ENCODE data around the gene TMEM273. TPM values are rescaled to one million over a fixed set of nuclear protein-coding genes. Genes with fewer than 3 reads are reported as not detected.

TMEM273 gene
- total and polyA plus RNA-seq, 10 of the 15 experiments (the other 5 are each of a cell fraction or from before 2014, with no cell fraction given), result 10.3 to 46.3 (median 26.4) TPM

DNA sequence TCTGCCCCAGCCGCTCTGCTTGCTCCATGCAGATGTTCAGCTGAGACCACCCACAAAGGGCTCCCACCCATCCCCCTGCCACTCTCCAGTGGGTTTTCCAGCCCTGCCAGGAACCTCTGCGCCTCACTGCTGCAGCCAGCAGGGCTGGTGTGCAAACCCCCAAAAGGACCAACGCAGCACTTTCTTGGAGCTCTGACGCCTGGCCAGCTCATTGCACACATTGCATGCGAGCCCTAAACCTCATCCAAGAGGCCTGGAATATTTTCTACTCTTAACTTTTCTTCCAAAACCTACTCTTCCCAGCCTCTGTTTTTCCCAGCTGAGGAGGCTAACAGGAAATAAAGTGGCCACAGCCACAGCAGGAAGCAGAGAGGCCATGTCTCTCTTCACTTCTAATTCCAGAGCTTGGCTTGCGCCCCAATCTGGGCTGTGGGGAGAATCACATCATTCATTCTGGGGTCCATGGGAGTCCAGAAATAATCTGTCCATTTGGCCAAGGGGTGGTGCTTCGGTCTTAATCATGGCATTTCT lies 49.8 kb downstream of the TMEM273 start (continued):
- TF ChIP-seq SMARCA5 (IDR thresholded peaks at IDR 0.05) (no peak), PBX3 (IDR thresholded peaks at IDR 0.05; ENCODE audit: insufficient replicate concordance, low read depth, low read length) (no peak), SIX5 (IDR thresholded peaks at IDR 0.05; ENCODE audit: low read depth, low read length, severe bottlenecking) (no peak)
- TF ChIP-seq, protein P1, sequence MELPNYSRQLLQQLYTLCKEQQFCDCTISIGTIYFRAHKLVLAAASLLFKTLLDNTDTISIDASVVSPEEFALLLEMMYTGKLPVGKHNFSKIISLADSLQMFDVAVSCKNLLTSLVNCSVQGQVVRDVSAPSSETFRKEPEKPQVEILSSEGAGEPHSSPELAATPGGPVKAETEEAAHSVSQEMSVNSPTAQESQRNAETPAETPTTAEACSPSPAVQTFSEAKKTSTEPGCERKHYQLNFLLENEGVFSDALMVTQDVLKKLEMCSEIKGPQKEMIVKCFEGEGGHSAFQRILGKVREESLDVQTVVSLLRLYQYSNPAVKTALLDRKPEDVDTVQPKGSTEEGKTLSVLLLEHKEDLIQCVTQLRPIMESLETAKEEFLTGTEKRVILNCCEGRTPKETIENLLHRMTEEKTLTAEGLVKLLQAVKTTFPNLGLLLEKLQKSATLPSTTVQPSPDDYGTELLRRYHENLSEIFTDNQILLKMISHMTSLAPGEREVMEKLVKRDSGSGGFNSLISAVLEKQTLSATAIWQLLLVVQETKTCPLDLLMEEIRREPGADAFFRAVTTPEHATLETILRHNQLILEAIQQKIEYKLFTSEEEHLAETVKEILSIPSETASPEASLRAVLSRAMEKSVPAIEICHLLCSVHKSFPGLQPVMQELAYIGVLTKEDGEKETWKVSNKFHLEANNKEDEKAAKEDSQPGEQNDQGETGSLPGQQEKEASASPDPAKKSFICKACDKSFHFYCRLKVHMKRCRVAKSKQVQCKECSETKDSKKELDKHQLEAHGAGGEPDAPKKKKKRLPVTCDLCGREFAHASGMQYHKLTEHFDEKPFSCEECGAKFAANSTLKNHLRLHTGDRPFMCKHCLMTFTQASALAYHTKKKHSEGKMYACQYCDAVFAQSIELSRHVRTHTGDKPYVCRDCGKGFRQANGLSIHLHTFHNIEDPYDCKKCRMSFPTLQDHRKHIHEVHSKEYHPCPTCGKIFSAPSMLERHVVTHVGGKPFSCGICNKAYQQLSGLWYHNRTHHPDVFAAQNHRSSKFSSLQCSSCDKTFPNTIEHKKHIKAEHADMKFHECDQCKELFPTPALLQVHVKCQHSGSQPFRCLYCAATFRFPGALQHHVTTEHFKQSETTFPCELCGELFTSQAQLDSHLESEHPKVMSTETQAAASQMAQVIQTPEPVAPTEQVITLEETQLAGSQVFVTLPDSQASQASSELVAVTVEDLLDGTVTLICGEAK (IDR thresholded peaks at IDR 0.05; ENCODE audit: borderline replicate concordance), result no peak

DNA sequence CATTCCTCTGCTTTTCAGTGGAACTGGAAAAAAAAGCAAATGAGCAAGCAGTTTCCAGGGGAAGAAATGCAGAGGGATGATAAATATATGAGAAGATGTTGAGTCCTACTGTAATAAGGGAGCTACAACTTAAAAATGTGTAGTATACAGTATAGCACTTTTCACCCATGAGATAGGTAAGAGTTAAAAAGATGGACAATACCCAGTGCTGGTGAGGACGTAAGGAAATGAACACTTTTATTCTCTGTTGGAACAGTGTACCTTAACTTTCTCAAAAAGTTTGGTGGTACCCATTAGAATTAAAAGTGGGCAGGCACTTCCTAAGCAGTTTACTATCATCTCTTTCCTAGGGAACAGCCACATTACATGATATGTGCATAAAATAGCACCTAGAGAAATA lies 51.7 kb downstream of the TMEM273 start:
- Histone ChIP-seq H3K79me2 (ENCODE audit: control insufficient read depth, insufficient read depth, low read length) (no peaks in the 10 kb centered on the region), H3K4me2 (ENCODE audit: control insufficient read depth, insufficient read depth) (no peak overlapping the region), H3K9me3 (replicated peaks; ENCODE audit: control insufficient read depth, insufficient read depth, low read length) (no peaks in the 10 kb centered on the region), H3K27me3 (replicated peaks in 1 of 2; ENCODE audit: control insufficient read depth in 2 of 2, insufficient read depth in 2 of 2, low read length in 1 of 2) (no peaks in the 10 kb centered on the region), H3K27ac (ENCODE audit: control insufficient read depth, insufficient read depth) (no peak overlapping the region), H2AFZ (ENCODE audit: control insufficient read depth, low read depth, low read length) (no peak overlapping the region), H3K9ac (ENCODE audit: control insufficient read depth, insufficient read depth, low read length) (no peak overlapping the region), H3K36me3 (ENCODE audit: control insufficient read depth in 2 of 2, insufficient read depth in 2 of 2, low read length in 1 of 2) (no peaks in the 10 kb centered on the region), H3K4me3 (no peak overlapping the region), H3K4me1 (ENCODE audit: control insufficient read depth, insufficient read depth, low read length) (no peaks in the 10 kb centered on the region), H4K20me1 (ENCODE audit: control insufficient read depth, insufficient read depth) (no peaks in the 10 kb centered on the region)
- DNase-seq (ENCODE audit: low read depth, low spot score), result no peak
- TF ChIP-seq MXI1 (IDR thresholded peaks at IDR 0.05; ENCODE audit: low read depth, low read length), result no peak
- TF ChIP-seq IRF4 (IDR thresholded peaks at IDR 0.05; ENCODE audit: low read depth, low read length), result no peak
- TF ChIP-seq MAX (IDR thresholded peaks at IDR 0.05; ENCODE audit: low read depth, low read length), result no peak
- BruUV-seq (replicated peaks), result no TSS peak
- RAD21 ChIA-PET (ENCODE audit: unreplicated experiment), result no interaction called here
- CTCF ChIA-PET, result no interaction called here
- 24% methylated on average over 1 of the region's 1 CpG for WGBS (ENCODE audit: insufficient coverage, insufficient replicate concordance, low lambda C conversion rate, missing lambda C conversion rate)
- in situ Hi-C loops (cut with MboI), result no loop called here
- SMC1A ChIA-PET (ENCODE audit: uncharacterized antibody, unreplicated experiment), result no interaction called here
- intact Hi-C loops (cut with micrococcal nuclease; ENCODE audit: unreplicated experiment), result no loop called here
- POLR2A ChIA-PET, result no interaction called here
- no peak for ATAC-seq
- FAIRE-seq, result no peak

All from GM12878 (cell line).